Measurements from ENCODE around the gene PIK3C3. TPM values are rescaled to one million over a fixed set of nuclear protein-coding genes. Genes with fewer than 3 reads are reported as not detected.

PIK3C3 gene
- total and polyA plus RNA-seq, 9 of the 15 experiments (the other 6 are each of a cell fraction or from before 2014, with no cell fraction given): 27.0 to 101 (median 42.9) TPM

DNA sequence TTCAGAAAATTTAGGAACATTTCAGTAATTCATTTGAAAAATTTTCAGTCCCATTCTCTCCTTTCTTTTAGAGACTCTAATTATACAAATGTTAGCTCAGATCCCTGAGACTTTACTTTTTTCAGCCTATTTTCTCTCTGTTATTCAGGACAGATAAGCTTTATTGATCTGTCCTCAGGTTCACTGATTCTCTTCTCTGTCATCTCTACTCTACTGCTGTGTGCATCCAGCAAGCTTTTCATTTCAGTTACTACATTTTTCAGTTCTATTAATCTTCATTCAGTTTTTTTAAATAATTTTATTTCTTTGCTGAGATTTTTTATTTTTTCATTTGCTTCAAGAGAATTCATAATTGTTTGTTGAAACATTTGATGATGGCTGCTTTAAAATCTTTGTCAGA is 22.1 kb upstream of the PIK3C3 start:
- H3K9me1 ChIP-seq (ENCODE audit: control insufficient read depth, insufficient read depth, low read length): no peaks in the 10 kb centered on the region
- no peaks in the 10 kb centered on the region for H3K9me3 ChIP-seq (replicated peaks; ENCODE audit: control insufficient read depth, insufficient read depth, low read depth, low read length)
- H3K4me3 ChIP-seq: no peak overlapping the region
- no peaks in the 10 kb centered on the region for H3K4me1 ChIP-seq (replicated peaks in 1 of 2; ENCODE audit: control insufficient read depth in 2 of 2, insufficient read depth in 2 of 2, low read length in 2 of 2)
- no peaks in the 10 kb centered on the region for H3K36me3 ChIP-seq (ENCODE audit: control insufficient read depth, insufficient read depth, low read length)
- FAIRE-seq: no peak
- ChIA-PET POLR2A (interaction anchor here (0.5 kb wide), 1 partner anchor 64 kb away, joined by 4 read pairs; no protein-coding TSS in a partner anchor), CTCF (ENCODE audit: low intra/inter-chr PET ratio) (no interaction called here)
- H2AFZ ChIP-seq (ENCODE audit: low read depth, low read length): no peak overlapping the region
- TF ChIP-seq POU5F1 (IDR thresholded peaks at IDR 0.05; ENCODE audit: borderline replicate concordance, low read depth, low read length, partially characterized antibody): no peak
- no peak for TF ChIP-seq KLF13 (tag; IDR thresholded peaks at IDR 0.05; ENCODE audit: borderline replicate concordance, low read depth)
- TF ChIP-seq, protein P1, sequence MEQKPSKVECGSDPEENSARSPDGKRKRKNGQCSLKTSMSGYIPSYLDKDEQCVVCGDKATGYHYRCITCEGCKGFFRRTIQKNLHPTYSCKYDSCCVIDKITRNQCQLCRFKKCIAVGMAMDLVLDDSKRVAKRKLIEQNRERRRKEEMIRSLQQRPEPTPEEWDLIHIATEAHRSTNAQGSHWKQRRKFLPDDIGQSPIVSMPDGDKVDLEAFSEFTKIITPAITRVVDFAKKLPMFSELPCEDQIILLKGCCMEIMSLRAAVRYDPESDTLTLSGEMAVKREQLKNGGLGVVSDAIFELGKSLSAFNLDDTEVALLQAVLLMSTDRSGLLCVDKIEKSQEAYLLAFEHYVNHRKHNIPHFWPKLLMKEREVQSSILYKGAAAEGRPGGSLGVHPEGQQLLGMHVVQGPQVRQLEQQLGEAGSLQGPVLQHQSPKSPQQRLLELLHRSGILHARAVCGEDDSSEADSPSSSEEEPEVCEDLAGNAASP (IDR thresholded peaks at IDR 0.05): no peak
- TF ChIP-seq TAF7 (tag; IDR thresholded peaks at IDR 0.05): no peak
- no peak for TF ChIP-seq ZNF263 (CRISPR knock-in tag; IDR thresholded peaks at IDR 0.05; ENCODE audit: borderline replicate concordance)
- TF ChIP-seq SMARCA4 (IDR thresholded peaks at IDR 0.05): no peak
- no peak for TF ChIP-seq RBM14 (IDR thresholded peaks at IDR 0.05; ENCODE audit: borderline replicate concordance, insufficient read depth, low read depth, low read length)
- TF ChIP-seq, protein P2, sequence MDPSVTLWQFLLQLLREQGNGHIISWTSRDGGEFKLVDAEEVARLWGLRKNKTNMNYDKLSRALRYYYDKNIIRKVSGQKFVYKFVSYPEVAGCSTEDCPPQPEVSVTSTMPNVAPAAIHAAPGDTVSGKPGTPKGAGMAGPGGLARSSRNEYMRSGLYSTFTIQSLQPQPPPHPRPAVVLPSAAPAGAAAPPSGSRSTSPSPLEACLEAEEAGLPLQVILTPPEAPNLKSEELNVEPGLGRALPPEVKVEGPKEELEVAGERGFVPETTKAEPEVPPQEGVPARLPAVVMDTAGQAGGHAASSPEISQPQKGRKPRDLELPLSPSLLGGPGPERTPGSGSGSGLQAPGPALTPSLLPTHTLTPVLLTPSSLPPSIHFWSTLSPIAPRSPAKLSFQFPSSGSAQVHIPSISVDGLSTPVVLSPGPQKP (CRISPR knock-in tag; IDR thresholded peaks at IDR 0.05): no peak
- TF ChIP-seq, protein P3, sequence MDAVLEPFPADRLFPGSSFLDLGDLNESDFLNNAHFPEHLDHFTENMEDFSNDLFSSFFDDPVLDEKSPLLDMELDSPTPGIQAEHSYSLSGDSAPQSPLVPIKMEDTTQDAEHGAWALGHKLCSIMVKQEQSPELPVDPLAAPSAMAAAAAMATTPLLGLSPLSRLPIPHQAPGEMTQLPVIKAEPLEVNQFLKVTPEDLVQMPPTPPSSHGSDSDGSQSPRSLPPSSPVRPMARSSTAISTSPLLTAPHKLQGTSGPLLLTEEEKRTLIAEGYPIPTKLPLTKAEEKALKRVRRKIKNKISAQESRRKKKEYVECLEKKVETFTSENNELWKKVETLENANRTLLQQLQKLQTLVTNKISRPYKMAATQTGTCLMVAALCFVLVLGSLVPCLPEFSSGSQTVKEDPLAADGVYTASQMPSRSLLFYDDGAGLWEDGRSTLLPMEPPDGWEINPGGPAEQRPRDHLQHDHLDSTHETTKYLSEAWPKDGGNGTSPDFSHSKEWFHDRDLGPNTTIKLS (IDR thresholded peaks at IDR 0.05; ENCODE audit: borderline replicate concordance, low read depth): no peak
- H3K27me3 ChIP-seq (ENCODE audit: control insufficient read depth in 2 of 2, insufficient read depth in 2 of 2, low read length in 2 of 2): no peaks in the 10 kb centered on the region
- intact Hi-C loops (cut with micrococcal nuclease): no loop called here
- in situ Hi-C loops (cut with MboI): no loop called here
- no TSS peak for BruUV-seq (replicated peaks)
- H3K27ac ChIP-seq (ENCODE audit: extremely low read depth, low read depth, low read length): no peak overlapping the region
- no peaks in the 10 kb centered on the region for H3K79me2 ChIP-seq (ENCODE audit: control insufficient read depth, insufficient read depth, low read length)
- no peak overlapping the region for H3K4me2 ChIP-seq (ENCODE audit: insufficient read depth, low read length)
- ATAC-seq: no peak
- no peaks in the 10 kb centered on the region for H4K20me1 ChIP-seq (replicated peaks; ENCODE audit: control insufficient read depth, insufficient read depth, low read length)
- no peak overlapping the region for H3K9ac ChIP-seq (ENCODE audit: insufficient read depth in 1 of 2, low read depth in 2 of 2, low read length in 2 of 2)
- no peak for DNase-seq (ENCODE audit: extremely low read depth in 1 of 4, low spot score in 3 of 4)
